ENCODE measurements around the gene TMEM184A.
A peak's percentile ranks its signal among the peaks of the same experiment; 100 is the strongest.

TMEM184A gene

GRCh38 chr7:1555813-1556543, at the start of gene TMEM184A:
TMEM184A (minus strand) TSS chr7:1556205; CDS start chr7:1555484, 721 bp downstream.
- DNase-seq = peak; percentile 92

GRCh38 chr7:1604383-1604782, 48.4 kb upstream of the TMEM184A start:
- no peak for DNase-seq

GRCh38 chr7:1603346-1604225, 47.6 kb upstream of the TMEM184A start:
- no peak for DNase-seq

- DNase-seq = no peak
These were observed 46.4 kb upstream of the TMEM184A start for GRCh38 chr7:1602386-1602785.

GRCh38 chr7:1601956-1602355, 46.0 kb upstream of the TMEM184A start:
- no peak for DNase-seq

GRCh38 chr7:1599640-1600395, 43.8 kb upstream of the TMEM184A start:
- no peak for DNase-seq

GRCh38 chr7:1598961-1599639, 43.1 kb upstream of the TMEM184A start:
- no peak for DNase-seq

GRCh38 chr7:1598286-1598685, 42.3 kb upstream of the TMEM184A start:
- no peak for DNase-seq

- no peak for DNase-seq
These were observed 41.8 kb upstream of the TMEM184A start for GRCh38 chr7:1597791-1598190.

GRCh38 chr7:1597066-1597760, 41.2 kb upstream of the TMEM184A start:
- DNase-seq = no peak

- no peak for DNase-seq
These were observed 40.4 kb upstream of the TMEM184A start for GRCh38 chr7:1596181-1597043.

GRCh38 chr7:1595636-1596035, 39.6 kb upstream of the TMEM184A start:
- DNase-seq = no peak

GRCh38 chr7:1595027-1595426, 39.0 kb upstream of the TMEM184A start:
- DNase-seq = no peak

GRCh38 chr7:1593904-1594421, 38.0 kb upstream of the TMEM184A start:
- DNase-seq = no peak

GRCh38 chr7:1593091-1593866, 37.3 kb upstream of the TMEM184A start:
- no peak for DNase-seq

- no peak for DNase-seq
These were observed 36.4 kb upstream of the TMEM184A start for GRCh38 chr7:1592299-1592871.

GRCh38 chr7:1591876-1592275, 35.9 kb upstream of the TMEM184A start:
- DNase-seq = no peak

GRCh38 chr7:1591396-1591795, 35.4 kb upstream of the TMEM184A start:
- DNase-seq = no peak

GRCh38 chr7:1590887-1591286, 34.9 kb upstream of the TMEM184A start:
- no peak for DNase-seq

- no peak for DNase-seq
These were observed 34.5 kb upstream of the TMEM184A start for GRCh38 chr7:1590476-1590875.
